Measurements from ENCODE around the gene DDX17.

The DDX17 gene

GRCh38 chr22:38468443-38469305, 37.4 kb downstream of the DDX17 start:
- Histone ChIP-seq H3K4me1 (ENCODE audit: low read depth, poor library complexity, severe bottlenecking) (no peaks in the 10 kb centered on the region), H3K27ac (no peak overlapping the region), H3K4me3 (IDR thresholded peaks at IDR 0.05; ENCODE audit: insufficient read depth, low read depth, low read length) (no peak overlapping the region), H3K4me2 (no peak overlapping the region), H2AFZ (ENCODE audit: low read depth) (no peak overlapping the region), H4K20me1 (ENCODE audit: insufficient read depth) (no peaks in the 10 kb centered on the region), H3K9ac (no peak overlapping the region), H3K79me2 (ENCODE audit: insufficient read depth, low read depth) (no peaks in the 10 kb centered on the region), H3K27me3 (ENCODE audit: insufficient read depth, low read depth) (0 out of 2 replicates have a peak, but pooled peaks cover 4% of the 10 kb centered on the region), H3K36me3 (ENCODE audit: insufficient read depth) (no peaks in the 10 kb centered on the region)
- TF ChIP-seq CTCF (conservative IDR thresholded peaks at IDR 0.05; ENCODE audit: low read depth, low read length): no peak

GRCh38 chr22:38467904-38468442, 38.1 kb downstream of the DDX17 start, which contains the start of gene KDELR3:
KDELR3 (plus strand) TSS chr22:38468096; CDS start chr22:38468234, 138 bp downstream.
- 0 out of 2 replicates have a peak, but pooled peaks cover 4% of the 10 kb centered on the region for H3K27me3 ChIP-seq (ENCODE audit: insufficient read depth, low read depth)
- no peak within 1 kb of the TSS for H3K27ac ChIP-seq
- no peaks in the 10 kb centered on the region for H4K20me1 ChIP-seq (ENCODE audit: insufficient read depth)
- no peaks in the 10 kb centered on the region for H3K36me3 ChIP-seq (ENCODE audit: insufficient read depth)
- no peak within 1 kb of the TSS for H3K4me3 ChIP-seq (IDR thresholded peaks at IDR 0.05; ENCODE audit: insufficient read depth, low read depth, low read length)
- H3K79me2 ChIP-seq (ENCODE audit: insufficient read depth, low read depth): no peaks in the 10 kb centered on the region
- no peak for TF ChIP-seq CTCF (conservative IDR thresholded peaks at IDR 0.05; ENCODE audit: low read depth, low read length)
- no peak within 1 kb of the TSS for H3K4me2 ChIP-seq
- no peak within 1 kb of the TSS for H3K9ac ChIP-seq
- H3K4me1 ChIP-seq (ENCODE audit: low read depth, poor library complexity, severe bottlenecking): no peaks in the 10 kb centered on the region
- H2AFZ ChIP-seq (ENCODE audit: low read depth): no peak within 1 kb of the TSS

- Histone ChIP-seq H2AFZ (ENCODE audit: low read depth) (no peak overlapping the region), H3K9ac (no peak overlapping the region), H3K4me2 (no peak overlapping the region), H3K79me2 (ENCODE audit: insufficient read depth, low read depth) (no peaks in the 10 kb centered on the region), H4K20me1 (ENCODE audit: insufficient read depth) (no peaks in the 10 kb centered on the region), H3K36me3 (ENCODE audit: insufficient read depth) (no peaks in the 10 kb centered on the region), H3K27me3 (ENCODE audit: insufficient read depth, low read depth) (0 out of 2 replicates have a peak, but pooled peaks cover 4% of the 10 kb centered on the region), H3K4me3 (IDR thresholded peaks at IDR 0.05; ENCODE audit: insufficient read depth, low read depth, low read length) (no peak overlapping the region), H3K4me1 (ENCODE audit: low read depth, poor library complexity, severe bottlenecking) (peaks cover under 1% of the 10 kb centered on the region), H3K27ac (no peak overlapping the region)
- no peak for TF ChIP-seq CTCF (conservative IDR thresholded peaks at IDR 0.05; ENCODE audit: low read depth, low read length)
Observed at GRCh38 chr22:38467438-38467903, 38.6 kb downstream of the DDX17 start.

GRCh38 chr22:38465673-38466490, 40.2 kb downstream of the DDX17 start:
- no peak for TF ChIP-seq CTCF (conservative IDR thresholded peaks at IDR 0.05; ENCODE audit: low read depth, low read length)
- H3K27ac ChIP-seq: no peak overlapping the region
- no peak overlapping the region for H3K4me2 ChIP-seq
- no peaks in the 10 kb centered on the region for H3K79me2 ChIP-seq (ENCODE audit: insufficient read depth, low read depth)
- no peak overlapping the region for H3K9ac ChIP-seq
- peaks cover 4% of the 10 kb centered on the region; the same call in 1 of the 2 replicates for H3K27me3 ChIP-seq (ENCODE audit: insufficient read depth, low read depth)
- no peak overlapping the region for H3K4me3 ChIP-seq (IDR thresholded peaks at IDR 0.05; ENCODE audit: insufficient read depth, low read depth, low read length)
- H2AFZ ChIP-seq (ENCODE audit: low read depth): no peak overlapping the region
- H3K4me1 ChIP-seq (ENCODE audit: low read depth, poor library complexity, severe bottlenecking): peaks cover 16% of the 10 kb centered on the region
- H4K20me1 ChIP-seq (ENCODE audit: insufficient read depth): no peaks in the 10 kb centered on the region
- no peaks in the 10 kb centered on the region for H3K36me3 ChIP-seq (ENCODE audit: insufficient read depth)
